Glutamatergic neuron (in vitro differentiated cells): ENCODE measurements around the gene CCDC121. TPM values are rescaled to one million over a fixed set of nuclear protein-coding genes. Genes with fewer than 3 reads are reported as not detected.
"Not testable (repeated sequence)": the region's sequence is repeated elsewhere in the genome, so short reads cannot be mapped to it uniquely, and the experiment has no call there.

Experiments
- DNase-seq: peaks from one replicate; pipeline ENCODE4 v3.0.0; 2022
- H3K27ac Mint-ChIP-seq: one replicate; pipeline ENCODE4 v1.8.0; 2020; ENCODE audit warnings: mild to moderate bottlenecking, mixed read lengths, inconsistent platforms; ENCODE audit not compliant: unreplicated experiment
- H3K27me3 Mint-ChIP-seq: one replicate; pipeline ENCODE4 v1.8.0; 2020; ENCODE audit warnings: mild to moderate bottlenecking, moderate library complexity, mixed read lengths, inconsistent platforms; ENCODE audit not compliant: unreplicated experiment
- H3K36me3 Mint-ChIP-seq: one replicate; pipeline ENCODE4 v1.8.0; 2020; ENCODE audit warnings: mild to moderate bottlenecking, mixed read lengths, inconsistent platforms; ENCODE audit not compliant: unreplicated experiment
- H3K4me1 Mint-ChIP-seq: one replicate; pipeline ENCODE4 v1.8.0; 2020; ENCODE audit warnings: mild to moderate bottlenecking, low read depth, mixed read lengths, inconsistent platforms; ENCODE audit not compliant: unreplicated experiment
- H3K4me3 Mint-ChIP-seq: one replicate; pipeline ENCODE4 v1.8.0; 2020; ENCODE audit warnings: mild to moderate bottlenecking, mixed read lengths, inconsistent platforms; ENCODE audit not compliant: unreplicated experiment
- H3K9me3 Mint-ChIP-seq: one replicate; pipeline ENCODE4 v1.8.0; 2020; ENCODE audit warnings: mild to moderate bottlenecking, moderate library complexity, mixed read lengths, inconsistent platforms; ENCODE audit not compliant: unreplicated experiment
- total RNA-seq: library from RNA; stranded (reverse); fragmentation: NEBNext Ultra II Directional; extraction: Animal tissue kit (Norgen Biotek cat#: 25700); gene quantifications from one replicate; pipeline ENCODE4 v1.2.1, GENCODE V29; 2021; ENCODE audit not compliant: unreplicated experiment
- TF ChIP-seq, protein P1 (sequence below): fragments of 200-600 bp; sonication (generic); IDR thresholded peaks from one replicate; pipeline ENCODE4 v1.5.0; 2021; ENCODE audit not compliant: partially characterized antibody, unreplicated experiment

The CCDC121 gene
- total RNA-seq, 1 donor from 2014 or later: 5.3 TPM

DNA sequence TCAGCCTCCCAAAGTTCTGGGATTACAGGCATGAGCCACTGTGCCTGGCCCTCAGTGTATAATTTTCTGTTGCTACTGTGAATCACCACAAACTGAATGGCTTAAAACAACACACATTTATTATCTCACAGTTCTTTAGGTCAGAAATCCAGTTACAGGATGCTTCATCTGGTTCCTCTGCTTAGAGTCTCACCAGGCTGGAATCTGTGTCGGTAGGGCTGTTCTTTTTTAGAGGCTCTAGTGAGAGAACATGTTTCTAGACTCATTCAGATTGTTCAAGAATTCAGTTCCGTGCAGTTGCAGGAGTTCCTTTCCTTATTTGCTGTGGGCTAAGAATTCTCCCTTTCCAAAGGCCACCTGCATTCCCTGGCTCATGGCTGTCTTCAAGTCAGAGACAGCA, 22.2 kb downstream of the CCDC121 start:
- Mint-ChIP-seq H3K27me3 (peaks cover 2% of the 10 kb centered on the region), H3K36me3 (peaks cover 9% of the 10 kb centered on the region)

DNA sequence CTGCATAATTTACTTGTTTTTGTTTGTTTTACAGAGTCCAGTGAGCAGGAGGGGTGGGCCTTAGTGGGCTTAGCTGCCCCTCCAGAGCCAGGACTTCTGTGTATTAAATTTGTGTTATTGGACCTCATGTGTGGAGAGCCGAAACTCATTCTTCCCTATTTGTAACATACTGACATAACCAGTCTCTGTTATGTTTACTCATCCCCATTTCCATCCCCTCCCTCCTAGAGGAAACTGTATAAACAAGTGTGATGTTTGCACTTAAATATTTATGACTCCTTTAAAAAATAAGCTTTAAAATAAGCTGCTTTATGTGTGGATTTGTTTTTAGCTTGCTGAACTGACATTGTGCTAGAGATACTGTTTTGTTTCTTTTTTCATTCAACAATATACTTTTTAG, 32.2 kb downstream of the CCDC121 start:
- Mint-ChIP-seq H3K36me3 (peaks cover 44% of the 10 kb centered on the region), H3K4me1 (no peaks in the 10 kb centered on the region), H3K4me3 (no peak overlapping the region), H3K9me3 (peaks cover 15% of the 10 kb centered on the region), H3K27me3 (peaks cover 15% of the 10 kb centered on the region), H3K27ac (no peak overlapping the region)
- TF ChIP-seq, protein P1, sequence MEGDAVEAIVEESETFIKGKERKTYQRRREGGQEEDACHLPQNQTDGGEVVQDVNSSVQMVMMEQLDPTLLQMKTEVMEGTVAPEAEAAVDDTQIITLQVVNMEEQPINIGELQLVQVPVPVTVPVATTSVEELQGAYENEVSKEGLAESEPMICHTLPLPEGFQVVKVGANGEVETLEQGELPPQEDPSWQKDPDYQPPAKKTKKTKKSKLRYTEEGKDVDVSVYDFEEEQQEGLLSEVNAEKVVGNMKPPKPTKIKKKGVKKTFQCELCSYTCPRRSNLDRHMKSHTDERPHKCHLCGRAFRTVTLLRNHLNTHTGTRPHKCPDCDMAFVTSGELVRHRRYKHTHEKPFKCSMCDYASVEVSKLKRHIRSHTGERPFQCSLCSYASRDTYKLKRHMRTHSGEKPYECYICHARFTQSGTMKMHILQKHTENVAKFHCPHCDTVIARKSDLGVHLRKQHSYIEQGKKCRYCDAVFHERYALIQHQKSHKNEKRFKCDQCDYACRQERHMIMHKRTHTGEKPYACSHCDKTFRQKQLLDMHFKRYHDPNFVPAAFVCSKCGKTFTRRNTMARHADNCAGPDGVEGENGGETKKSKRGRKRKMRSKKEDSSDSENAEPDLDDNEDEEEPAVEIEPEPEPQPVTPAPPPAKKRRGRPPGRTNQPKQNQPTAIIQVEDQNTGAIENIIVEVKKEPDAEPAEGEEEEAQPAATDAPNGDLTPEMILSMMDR: no peak
- DNase-seq: no peak

More for the DNA sequence above, 22.2 kb downstream of the CCDC121 start:
- no peak for DNase-seq
- TF ChIP-seq, protein P1: no peak
- no peaks in the 10 kb centered on the region for H3K4me1 Mint-ChIP-seq
- H3K9me3 Mint-ChIP-seq: no peaks in the 10 kb centered on the region
- no peak overlapping the region for H3K27ac Mint-ChIP-seq
- no peak overlapping the region for H3K4me3 Mint-ChIP-seq

DNA sequence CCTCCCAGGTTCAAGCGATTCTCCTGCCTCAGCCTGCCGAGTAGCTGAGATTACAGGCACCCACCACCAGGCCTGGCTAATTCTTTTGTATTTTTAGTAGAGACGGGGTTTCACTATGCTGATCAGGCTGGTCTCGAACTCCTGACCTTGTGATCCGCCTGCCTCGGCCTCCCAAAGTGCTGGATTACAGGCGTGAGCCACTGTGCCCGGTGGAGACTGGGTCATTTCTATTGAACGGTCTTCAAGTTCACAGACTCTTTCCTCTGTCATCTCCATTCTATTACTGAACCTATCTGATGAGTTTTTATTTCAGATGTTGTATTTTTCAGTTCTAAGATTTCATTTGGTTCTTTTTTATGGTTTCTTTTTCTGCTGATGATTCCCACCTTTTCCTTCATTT, 33.4 kb downstream of the CCDC121 start:
- Mint-ChIP-seq H3K36me3 (peaks cover 45% of the 10 kb centered on the region), H3K27me3 (peaks cover 15% of the 10 kb centered on the region), H3K9me3 (peaks cover 16% of the 10 kb centered on the region)
- not testable (repeated sequence) for H3K4me1 Mint-ChIP-seq, H3K27ac Mint-ChIP-seq, H3K4me3 Mint-ChIP-seq, DNase-seq

DNA sequence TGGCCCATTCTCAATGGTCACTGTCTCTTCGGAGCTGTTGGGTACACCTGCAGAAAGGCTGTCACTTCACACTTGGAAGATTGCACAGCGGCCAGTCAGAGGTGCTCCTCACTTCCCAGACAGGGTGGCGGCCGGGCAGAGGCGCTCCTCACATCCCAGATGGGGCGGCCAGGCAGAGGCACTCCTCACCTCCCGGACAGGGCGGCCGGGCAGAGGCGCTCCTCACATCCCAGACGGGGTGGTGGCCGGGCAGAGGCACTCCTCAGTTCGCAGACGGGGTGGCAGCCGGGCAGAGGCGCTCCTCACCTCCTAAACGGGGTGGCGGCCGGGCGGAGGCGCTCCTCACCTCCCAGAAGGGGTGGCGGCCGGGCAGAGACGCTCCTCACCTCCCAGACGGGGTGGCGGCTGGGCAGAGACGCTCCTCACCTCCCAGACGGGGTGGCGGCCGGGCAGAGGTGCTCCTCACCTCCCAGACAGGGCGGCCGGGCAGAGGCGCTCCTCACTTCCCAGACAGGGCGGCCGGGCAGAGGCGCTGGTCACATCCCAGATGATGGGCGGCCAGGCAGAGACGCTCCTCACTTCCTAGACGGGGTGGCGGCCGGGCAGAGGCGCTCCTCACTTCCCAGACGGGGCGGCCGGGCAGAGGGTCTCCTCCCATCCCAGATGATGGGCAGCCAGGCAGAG, 34.6 kb downstream of the CCDC121 start:
- peaks cover 16% of the 10 kb centered on the region for H3K9me3 Mint-ChIP-seq
- not testable (repeated sequence) for H3K27ac Mint-ChIP-seq, DNase-seq, H3K4me1 Mint-ChIP-seq, H3K4me3 Mint-ChIP-seq
- peaks cover 54% of the 10 kb centered on the region for H3K36me3 Mint-ChIP-seq
- peaks cover 15% of the 10 kb centered on the region for H3K27me3 Mint-ChIP-seq

DNA sequence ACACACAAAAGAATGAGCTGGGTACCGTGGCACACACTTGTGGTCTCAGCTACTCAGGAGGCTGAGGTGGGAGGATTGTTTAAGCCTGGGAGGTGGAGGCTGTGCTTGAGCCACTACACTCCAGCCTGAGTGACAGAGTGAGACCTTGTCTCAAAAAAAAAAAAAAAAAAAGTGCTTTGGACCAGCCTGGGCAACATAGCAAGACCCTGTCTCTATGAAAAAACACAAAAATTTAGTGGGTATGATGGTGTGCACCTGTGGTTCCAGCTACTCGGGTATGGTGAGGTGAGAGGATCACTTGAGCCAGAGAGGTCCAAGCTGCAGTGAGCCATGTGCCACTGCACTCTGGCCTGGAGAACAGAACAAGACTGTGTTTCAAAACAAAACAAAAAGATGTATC, 35.6 kb downstream of the CCDC121 start:
- TF ChIP-seq, protein P1: no peak
- peaks cover 54% of the 10 kb centered on the region for H3K36me3 Mint-ChIP-seq
- H3K27ac Mint-ChIP-seq: no peak overlapping the region
- no peak for DNase-seq
- peaks cover 15% of the 10 kb centered on the region for H3K27me3 Mint-ChIP-seq
- H3K9me3 Mint-ChIP-seq: peaks cover 16% of the 10 kb centered on the region
- no peaks in the 10 kb centered on the region for H3K4me1 Mint-ChIP-seq
- H3K4me3 Mint-ChIP-seq: no peak overlapping the region

DNA sequence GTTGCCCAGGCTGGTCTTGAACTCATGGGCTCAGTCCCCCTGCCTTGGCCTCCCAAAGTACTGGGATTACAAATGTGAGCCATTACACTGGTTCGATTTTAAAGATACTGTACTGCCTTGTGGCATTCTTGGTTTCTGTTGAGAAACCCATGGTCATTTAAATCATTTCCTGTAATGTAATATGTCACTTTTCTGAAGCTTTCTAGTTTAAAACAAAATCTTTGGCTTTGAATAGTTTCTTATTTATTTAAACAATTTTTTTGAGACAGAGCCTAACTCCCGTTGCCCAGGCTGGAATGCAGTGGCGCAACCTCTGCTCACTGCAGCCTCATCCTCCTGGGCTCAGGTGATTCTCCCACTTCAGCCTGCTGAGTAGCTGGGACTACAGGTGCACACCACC, 37.1 kb downstream of the CCDC121 start:
- Mint-ChIP-seq H3K9me3 (peaks cover 16% of the 10 kb centered on the region), H3K4me1 (no peaks in the 10 kb centered on the region), H3K27ac (no peak overlapping the region), H3K36me3 (peaks cover 51% of the 10 kb centered on the region), H3K4me3 (no peak overlapping the region), H3K27me3 (peaks cover 15% of the 10 kb centered on the region)
- TF ChIP-seq, protein P1: no peak
- no peak for DNase-seq
